Sciatic nerve (tissue), 2 donors: Measurements from ENCODE around the gene EXOSC6. TPM values are rescaled to one million over a fixed set of nuclear protein-coding genes. Genes with fewer than 3 reads are reported as not detected.
"Not testable (repeated sequence)": the region's sequence is repeated elsewhere in the genome, so short reads cannot be mapped to it uniquely, and the experiment has no call there.

Experiments
- ATAC-seq: fragments of 200-7000 bp; cut with Tn5 transposase; one replicate; pipeline ENCODE4 v1.9.1; 2020; ENCODE audit warnings: mild to moderate bottlenecking, moderate library complexity
- DNase-seq: peaks from one replicate; pipeline ENCODE4 v3.0.0-alpha.2; 2020; ENCODE audit warnings: low spot score
- intact Hi-C: fragments of 100-400 bp; cut with DNase I; formaldehyde crosslinking; loops from one replicate; pipeline ENCODE4 v1.14.2; 2022
- total RNA-seq: library from RNA; stranded (reverse); fragmentation: NEBNext Ultra II Directional; extraction: Animal tissue kit (Norgen Biotek cat#: 25700); gene quantifications from one replicate; pipeline ENCODE4 v1.2.1, GENCODE V29; 2021
- donor health status: DM: no; HTN: no; CAD: no.
- donor health status: DM: no; HTN: no; CAD: no.

EXOSC6 gene
- total RNA-seq, 1 donor from 2014 or later = 17.5 TPM

DNA sequence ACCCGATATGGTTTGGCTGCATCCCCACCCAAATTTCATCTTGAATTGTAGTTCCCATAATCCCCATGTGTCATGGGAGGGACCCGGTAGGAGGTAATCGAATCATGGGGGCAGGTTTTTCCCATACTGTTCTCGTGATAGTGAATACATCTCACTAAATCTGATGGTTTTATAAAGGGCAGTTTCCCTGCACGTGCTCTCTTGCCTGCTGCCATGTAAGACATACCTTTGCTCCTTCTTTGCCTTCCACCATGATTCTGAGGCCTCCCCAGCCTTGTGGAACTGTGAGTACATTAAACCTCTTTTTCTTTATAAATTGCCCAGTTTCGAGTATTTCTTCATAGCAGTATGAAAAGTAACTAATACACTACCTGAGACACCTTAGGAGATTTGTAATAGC is 45.4 kb downstream of the EXOSC6 start:
- ATAC-seq, DNase-seq, intact Hi-C loops: not testable (repeated sequence)

DNA sequence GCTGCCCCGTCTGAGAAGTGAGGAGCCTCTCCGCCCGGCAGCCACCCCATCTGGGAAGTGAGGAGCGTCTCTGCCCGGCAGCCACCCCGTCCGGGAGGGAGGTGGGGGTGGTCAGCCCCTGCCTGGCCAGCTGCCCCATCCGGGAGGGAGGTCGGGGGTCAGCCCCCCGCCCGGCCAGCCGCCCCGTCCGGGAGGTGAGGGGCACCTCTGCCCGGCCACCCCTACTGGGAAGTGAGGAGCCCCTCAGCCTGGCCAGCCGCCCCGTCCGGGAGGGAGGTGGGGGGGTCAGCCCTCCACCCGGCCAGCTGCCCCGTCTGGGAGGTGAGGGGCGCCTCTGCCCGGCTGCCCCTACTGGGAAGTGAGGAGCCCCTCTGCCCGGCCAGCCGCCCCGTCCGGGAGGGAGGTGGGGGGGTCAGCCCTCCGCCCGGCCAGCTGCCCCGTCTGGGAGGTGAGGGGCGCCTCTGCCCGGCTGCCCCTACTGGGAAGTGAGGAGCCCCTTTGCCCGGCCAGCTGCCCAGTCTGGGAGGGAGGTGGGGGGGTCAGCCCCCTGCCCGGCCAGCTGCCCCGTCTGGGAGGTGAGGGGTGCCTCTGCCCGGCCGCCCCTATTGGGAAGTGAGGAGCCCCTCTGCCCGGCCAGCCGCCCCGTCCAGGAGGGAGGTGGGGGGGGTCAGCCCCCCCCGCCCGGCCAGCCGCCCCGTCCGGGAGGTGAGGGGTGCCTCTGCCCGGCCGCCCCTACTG is 46.9 kb downstream of the EXOSC6 start:
- intact Hi-C loops, ATAC-seq, DNase-seq: not testable (repeated sequence)

DNA sequence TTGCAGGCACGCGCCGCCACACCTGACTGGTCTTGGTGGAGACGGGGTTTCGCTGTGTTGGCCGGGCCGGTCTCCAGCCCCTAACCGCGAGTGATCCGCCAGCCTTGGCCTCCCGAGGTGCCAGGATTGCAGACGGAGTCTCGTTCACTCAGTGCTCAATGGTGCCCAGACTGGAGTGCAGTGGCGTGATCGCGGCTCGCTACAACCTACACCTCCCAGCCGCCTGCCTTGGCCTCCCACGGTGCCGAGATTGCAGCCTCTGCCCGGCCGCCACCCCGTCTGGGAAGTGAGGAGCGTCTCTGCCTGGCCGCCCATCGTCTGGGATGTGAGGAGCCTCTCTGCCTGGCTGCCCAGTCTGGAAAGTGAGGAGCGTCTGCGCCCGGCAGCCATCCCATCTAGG is 47.7 kb downstream of the EXOSC6 start:
- ATAC-seq, intact Hi-C loops: not testable (repeated sequence)

DNA sequence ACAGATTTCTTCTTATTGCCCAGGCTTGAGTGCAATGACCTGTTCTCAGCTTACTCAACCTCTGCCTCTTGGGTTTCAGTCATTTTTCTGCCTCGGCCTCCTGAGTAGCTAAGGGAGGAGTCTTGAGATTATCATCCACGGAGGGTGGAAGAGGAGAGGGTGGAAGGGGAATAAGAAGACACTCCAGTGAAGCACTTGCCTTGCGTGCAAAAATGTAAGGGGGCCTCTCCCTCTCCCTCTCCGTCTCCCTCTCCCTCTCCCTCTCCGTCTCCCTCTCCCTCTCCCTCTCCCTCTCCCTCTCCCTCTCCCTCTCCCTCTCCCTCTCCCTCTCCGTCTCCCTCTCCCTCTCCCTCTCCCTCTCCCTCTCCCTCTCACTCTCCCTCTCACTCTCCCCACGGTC is 48.2 kb downstream of the EXOSC6 start:
- intact Hi-C loops, ATAC-seq, DNase-seq: not testable (repeated sequence)

More for the DNA sequence above, 47.7 kb downstream of the EXOSC6 start:
- not testable (repeated sequence) for DNase-seq

DNA sequence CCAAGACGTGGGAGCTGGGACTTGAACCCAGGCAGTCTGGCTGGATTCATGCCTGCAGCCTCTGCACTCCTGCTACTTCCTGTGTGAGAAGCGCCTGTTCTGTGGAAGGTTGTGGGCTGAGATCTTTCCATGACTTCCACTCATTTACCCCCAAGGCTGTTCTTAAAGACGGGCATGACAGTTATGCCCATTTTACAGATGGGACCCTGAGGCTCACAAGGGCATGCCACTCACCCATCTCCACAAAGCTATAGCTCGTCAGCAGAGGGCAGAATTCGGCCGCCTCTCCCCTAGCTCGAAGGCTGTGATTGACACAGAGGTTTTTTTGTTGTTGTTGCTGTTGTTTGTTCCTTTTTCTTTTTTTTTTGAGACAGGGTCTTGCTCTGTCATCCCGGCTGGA is 51.7 kb downstream of the EXOSC6 start:
- DNase-seq, intact Hi-C loops, ATAC-seq: not testable (repeated sequence)

DNA sequence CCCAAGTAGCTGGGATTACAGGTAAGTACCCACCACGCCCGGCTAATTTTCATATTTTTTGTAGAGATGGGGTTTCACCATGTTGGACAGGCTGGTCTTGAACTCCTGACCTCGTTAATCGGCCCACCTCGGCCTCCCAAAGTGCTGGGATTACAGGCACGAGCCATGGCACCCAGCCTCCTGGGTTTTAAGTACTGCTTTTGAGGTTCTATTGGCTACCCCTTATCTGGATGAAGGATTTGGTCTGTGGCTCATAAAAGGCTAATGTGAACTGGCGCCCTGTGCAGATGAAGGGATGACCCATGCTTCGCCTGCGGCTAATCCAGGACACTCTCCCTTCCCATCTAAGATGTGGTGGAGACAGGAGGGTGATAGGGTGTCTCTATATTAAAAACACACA is 52.6 kb downstream of the EXOSC6 start:
- ATAC-seq, intact Hi-C loops, DNase-seq: not testable (repeated sequence)

DNA sequence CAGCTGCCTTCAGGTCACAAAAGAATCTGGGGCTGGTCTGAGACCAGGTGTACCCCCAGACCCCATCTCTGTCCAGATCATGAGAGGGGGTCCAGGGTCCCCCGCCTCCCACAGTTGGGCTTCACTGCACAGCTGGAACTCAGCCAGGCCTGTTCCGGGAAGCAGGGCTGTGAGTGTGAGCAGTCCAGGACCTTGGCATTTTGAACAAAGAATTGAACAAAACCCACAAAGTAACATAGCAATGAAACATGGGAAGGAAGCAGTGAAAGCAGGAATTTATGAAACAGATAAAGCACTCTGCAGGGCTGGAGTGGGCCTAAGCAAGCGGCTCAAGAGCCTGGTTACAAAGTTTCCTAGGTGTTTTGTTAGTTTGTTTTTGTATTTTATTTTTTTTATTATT is 53.1 kb downstream of the EXOSC6 start:
- DNase-seq, intact Hi-C loops: not testable (repeated sequence)
- ATAC-seq = peak; percentile 47

DNA sequence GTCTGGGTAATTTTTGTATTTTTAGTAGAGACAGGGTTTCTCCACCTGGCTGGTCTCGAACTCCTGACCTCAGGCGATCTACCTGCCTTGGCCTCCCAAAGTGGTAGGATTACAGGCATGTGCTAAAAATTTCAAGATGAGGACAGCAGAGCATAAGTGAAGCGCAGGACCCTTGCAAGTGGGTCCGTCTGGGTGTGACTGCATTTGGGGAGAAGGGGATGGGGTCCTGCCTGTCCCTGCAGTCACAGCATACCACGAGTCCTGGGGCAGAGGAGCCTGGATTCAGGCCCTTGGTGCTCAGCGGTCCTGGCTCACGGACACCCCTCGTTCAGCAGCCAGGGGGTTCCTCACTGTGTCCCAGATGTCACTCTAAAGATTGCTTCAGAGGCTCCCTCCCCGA is 53.5 kb downstream of the EXOSC6 start:
- ATAC-seq, intact Hi-C loops: not testable (repeated sequence)

DNA sequence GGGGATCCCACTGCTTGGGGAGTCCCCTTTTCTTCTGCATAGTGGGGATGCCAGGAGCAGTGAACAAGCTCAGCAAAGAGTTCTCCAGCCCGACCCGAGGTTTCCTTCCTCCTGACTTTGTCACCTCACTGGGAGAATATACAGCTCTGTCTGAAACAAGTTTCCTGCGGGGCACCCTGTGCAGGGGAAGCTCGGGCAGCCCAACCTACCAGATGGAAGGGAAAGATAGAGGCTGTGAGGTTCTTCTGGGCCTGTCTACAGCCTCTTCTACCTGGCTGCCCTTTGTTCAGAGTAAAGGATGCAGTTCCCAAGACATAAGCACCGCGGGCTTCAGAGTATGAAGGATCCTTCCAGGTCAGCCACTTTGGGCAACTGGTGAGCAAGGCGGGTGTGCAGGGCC is 54.1 kb downstream of the EXOSC6 start:
- intact Hi-C loops, DNase-seq: not testable (repeated sequence)
- peak; percentile 11 for ATAC-seq

More for the DNA sequence above, 53.5 kb downstream of the EXOSC6 start:
- DNase-seq = not testable (repeated sequence)

Other genes starting within 250 kb of the EXOSC6 start
- gene PDPR, start 137.6 kb downstream of the EXOSC6 start, total RNA-seq = 35.7 TPM
- 0.58 TPM for gene CLEC18C, start 78.2 kb downstream of the EXOSC6 start, total RNA-seq
- gene AARS1, start 37.6 kb upstream of the EXOSC6 start, total RNA-seq = 73.3 TPM
- 22.1 TPM for gene DDX19B, start 47.2 kb upstream of the EXOSC6 start, total RNA-seq
- 37.3 TPM for gene DDX19A, start 95.0 kb upstream of the EXOSC6 start, total RNA-seq
- 31.1 TPM for gene ST3GAL2, start 187.2 kb upstream of the EXOSC6 start, total RNA-seq
- gene FCSK, start 202.7 kb upstream of the EXOSC6 start, total RNA-seq = 19.7 TPM